ENCODE data around the gene PZP.
"Not testable (repeated sequence)": the region's sequence is repeated elsewhere in the genome, so short reads cannot be mapped to it uniquely, and the experiment has no call there.

The PZP gene

DNA sequence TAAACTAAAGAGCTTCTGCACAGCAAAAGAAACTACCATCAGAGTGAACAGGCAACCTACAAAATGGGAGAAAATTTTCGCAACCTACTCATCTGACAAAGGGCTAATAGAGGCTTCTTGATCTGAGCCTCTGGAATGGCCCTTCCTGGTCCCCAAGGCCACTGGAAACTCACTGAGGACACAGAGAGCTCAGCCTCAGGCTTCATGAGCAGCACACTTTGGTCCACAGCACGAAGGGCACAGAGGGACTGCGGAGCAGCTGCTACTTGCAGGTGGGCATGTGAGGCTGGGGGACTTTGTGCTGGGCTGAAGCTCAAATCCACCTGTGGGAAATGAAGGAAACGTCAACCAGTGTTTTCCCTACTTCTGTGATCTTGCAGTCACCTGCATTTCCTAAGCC is 27.4 kb downstream of the PZP start:
- DNase-seq, result no peak

DNA sequence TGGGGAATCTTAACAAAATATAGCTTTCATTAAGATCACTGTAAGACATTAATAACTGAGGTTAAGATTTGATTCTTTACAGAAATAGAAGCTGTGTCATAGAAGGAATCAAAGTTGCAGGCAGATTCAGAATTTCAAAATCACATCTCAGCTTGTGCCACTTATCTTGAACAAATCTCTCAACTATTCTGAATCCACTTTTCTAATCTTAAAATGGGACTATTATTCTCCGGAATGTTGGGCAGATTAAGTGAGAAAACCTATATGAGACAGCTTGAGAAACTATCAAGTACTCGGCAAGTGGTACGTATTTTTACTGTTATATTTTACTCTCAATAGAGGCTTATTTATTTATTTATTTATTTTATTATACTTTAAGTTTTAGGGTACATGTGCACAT is 28.4 kb downstream of the PZP start:
- DNase-seq, result no peak

DNA sequence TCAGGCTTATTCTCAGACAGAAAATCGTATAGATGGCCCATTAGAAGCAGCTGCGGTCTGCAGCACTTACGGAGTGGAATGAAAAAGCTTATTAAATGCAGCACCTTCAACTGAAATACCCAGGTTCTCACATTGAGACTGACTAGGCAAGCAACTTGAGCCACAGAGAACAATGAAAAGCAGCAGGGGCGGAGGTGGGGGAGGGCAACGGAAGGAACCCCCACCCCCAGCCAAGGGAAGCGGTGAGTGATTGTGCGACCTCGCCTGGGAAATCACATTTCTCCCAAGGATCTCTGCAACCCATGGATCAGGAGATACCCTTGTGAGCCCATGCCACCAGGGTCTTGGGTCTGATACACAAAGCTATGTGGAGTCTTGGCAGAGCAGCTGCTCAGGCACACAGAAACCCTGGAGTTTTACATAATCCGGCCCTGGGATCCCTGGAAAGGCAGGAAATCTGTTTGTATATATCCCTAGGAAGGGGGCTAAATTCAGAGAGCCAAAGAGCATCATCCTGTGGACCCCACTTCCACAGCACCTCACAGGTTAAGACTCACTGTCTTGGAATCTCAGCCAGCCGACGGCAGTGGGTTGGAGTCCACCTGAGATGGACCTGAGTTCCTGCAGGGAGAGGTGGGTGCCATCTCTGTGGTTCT is 38.1 kb downstream of the PZP start:
- no peak for DNase-seq

DNA sequence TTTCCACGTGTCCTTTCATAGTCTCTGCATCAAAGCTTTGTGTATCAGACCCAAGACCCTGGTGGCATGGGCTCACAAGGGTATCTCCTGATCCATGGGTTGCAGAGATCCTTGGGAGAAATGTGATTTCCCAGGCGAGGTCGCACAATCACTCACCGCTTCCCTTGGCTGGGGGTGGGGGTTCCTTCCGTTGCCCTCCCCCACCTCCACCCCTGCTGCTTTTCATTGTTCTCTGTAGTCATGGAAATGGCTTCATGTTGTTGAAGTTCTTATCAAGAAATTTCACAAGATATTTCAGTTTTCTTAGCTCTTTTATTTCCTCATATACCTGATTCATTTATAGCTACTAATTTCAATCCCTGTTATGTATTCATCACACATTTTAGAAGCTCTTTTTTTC is 40.9 kb downstream of the PZP start:
- not testable (repeated sequence) for DNase-seq

DNA sequence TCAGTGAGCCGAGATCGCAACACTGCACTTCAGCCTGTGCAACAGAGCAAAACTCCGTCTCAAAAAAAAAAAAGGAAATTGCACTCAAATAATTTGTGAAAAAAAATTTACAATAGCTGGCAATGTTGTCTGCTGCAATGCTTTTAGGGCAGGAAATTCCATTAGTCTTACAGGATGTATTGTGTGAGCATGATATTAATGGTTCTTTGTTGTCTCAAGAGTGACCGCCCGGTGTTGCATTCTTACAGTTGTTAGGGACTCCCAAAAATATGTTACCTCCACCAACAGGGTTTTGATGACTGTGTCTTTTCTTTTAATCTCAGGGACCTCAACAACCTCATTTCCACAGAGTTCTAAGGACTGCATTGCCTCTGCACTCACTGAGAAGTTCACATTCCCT is 44.8 kb downstream of the PZP start:
- no peak for DNase-seq

DNA sequence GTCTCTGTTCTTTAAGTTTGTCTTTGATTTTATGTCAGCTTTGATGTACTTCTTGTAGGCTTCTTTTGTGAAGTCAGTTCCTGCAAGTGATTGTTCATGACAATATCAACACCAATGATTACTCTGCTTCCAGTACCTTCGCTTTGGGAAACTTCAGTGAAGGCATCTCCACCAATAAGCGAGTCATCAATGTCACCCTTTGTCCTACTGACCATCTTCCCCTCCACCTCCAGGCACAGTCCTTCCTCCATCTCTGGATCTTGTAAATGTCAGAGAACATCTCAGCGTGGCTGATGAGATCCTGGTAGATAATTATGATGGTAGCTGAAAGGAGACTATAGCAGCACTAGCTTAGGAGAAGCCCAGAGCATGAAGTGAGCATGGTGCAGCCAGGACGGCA is 52.1 kb downstream of the PZP start:
- DNase-seq, result no peak

DNA sequence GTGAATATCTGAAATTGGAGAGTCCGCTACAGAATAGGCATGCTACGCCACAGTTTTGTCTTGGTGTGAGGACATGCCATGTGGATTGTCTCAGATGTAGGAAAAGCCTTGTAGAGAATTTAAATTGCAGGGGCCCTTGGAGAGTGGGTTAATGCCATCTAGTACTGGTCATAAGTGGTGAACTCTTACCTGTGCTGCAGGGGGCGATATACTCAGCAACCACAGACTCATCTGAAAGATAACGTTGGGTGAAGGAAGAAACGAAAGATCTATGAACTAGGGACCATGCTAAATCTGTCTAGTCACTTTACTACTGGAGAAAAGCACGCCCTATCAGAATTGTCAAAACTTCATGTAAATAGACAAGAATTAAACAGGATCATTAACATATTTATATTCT is 58.8 kb downstream of the PZP start:
- no peak for DNase-seq

DNA sequence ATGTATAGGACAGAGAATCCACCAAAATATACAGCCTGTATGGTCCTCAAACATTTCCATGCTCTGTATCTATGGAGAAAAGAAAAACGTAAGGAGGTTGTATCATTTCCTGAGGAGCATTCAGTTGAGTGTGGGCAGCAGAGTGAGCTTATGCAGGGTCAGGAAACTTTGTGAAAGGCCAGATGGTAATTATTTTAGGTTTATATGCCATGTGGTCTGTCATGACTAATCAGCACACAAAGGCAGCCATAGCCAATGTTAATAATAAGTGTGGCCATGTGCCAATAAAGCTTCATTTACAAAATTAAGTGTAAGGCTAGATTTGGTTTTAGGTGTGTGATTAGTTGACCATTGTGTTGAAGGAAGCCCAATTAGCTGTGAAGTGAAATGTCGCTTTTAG is 59.3 kb downstream of the PZP start:
- DNase-seq, result no peak

DNA sequence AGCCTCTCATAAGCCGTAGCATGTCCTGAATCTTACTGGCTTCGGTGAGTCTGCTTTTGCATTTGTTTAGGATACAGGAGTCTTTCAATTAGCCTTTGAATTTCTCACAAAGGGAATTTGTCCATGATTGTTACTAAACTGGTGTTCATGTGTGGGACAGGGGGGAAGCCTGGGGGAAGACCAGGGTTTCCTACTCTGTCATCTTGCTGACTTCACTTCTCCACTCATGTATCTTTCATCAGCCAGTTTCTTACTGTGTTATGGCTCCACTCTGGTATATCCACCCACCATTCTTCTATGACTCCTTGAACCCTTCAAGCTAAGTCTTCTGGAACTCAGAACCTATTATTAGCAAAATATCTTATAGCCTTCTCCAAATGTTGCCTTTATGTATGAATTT is 60.7 kb downstream of the PZP start:
- DNase-seq, result no peak

DNA sequence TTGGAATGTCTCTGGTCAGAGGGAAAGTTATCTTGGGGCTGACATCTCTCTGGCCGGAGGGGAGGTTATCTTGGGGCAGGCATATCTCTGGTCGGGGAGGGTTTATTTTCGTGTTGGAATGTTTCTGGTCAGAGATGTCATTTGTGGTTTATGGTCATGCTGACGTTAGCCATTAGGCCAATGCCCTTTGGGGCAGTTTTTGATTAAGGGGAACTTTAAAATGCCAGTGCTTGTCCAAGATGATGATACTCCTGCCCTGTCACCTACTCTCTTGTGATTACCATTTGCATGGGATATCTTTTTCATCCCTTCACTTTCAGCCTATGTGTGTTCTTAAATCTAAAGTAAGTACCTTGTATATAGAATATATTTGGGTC is 63.5 kb downstream of the PZP start:
- DNase-seq, result no peak

DNA sequence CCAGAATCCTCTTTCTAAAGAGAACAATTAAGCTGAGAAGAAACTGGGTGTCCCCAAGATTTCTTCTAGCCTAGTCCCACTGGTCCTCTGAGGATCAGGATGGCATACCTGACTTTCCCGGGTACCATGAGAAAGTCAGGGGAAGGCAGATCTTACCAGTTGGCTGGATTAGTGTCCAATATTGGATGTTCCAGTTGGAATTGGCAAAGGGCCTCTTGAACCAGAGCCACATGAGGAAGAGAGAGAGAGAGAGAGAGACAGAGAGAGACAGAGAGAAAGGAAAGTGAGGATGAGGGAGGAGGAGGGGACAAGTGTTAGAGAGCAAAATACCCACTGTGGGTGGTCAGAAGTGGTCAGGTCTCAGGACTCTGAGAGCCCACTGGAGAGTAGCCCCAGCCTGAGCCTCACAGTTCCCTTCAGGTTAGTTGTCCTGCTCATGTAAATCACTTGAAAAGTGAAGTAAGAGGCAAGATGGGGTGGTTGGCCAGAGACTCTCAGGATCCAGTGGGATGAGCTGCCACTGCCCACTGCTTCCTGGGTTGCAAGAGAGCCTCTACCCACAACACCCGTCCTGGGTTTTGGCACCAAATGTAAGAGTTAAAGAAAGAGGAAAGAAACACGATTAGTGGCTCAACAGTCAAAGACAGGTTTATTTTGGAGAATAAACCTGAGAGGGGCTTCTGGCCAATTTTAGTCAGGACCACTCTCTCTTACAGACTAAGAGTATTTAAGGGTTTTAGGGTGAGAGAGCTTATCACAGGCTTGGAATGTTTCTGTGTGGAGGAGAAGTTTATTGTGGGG is 64.1 kb downstream of the PZP start:
- DNase-seq, result no peak

DNA sequence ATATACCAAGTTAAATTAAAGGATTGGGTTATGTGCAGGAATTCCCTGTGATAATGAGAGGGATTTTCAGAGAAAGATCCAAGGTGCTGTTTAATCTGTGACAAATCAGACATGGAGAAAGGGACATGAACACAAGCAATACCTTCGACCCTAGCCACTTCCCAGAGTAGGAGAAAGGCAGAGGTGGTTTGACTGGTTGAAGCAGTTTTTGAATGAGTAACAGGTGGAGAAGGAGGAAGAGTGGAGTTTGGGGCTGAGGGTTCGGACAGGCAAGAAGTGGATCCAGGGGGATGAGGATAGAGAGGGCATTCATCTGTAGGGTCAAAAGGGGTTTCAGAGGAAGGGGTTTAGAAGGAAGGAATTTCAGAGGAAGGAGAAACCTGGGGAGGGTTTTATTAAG is 65.1 kb downstream of the PZP start:
- no peak for DNase-seq

DNA sequence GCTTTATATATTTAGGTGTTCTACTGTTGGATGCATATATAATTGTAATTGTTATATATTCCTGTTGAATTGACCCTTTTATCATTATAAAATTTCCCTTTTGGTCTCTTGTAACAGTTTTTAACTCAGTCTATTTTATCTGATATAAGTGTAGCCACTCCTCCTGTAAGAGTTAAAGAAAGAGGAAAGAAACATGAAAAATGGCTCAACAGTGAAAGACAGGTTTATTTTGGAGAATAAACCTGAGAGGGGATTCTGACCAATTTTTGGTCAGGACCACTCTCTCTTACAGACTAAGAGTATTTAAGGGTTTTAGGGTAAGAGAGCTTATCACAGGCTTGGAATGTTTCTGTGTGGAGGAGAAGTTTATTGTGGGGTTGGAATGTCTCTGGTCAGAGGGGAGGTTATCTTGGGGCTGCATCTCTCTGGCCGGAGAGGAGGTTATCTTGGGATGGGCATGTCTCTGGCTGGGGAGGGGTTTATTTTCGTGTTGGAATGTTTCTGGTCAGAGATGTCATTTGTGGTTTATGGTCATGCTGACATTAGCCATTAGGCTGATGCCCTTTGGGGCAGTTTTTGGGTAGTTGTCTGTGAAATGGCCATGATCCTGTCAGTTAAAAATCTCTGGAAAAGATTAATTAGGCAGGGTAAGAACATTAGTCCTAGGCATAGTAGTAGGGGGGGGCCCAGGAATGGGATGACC is 68.5 kb downstream of the PZP start:
- DNase-seq, result not testable (repeated sequence)

DNA sequence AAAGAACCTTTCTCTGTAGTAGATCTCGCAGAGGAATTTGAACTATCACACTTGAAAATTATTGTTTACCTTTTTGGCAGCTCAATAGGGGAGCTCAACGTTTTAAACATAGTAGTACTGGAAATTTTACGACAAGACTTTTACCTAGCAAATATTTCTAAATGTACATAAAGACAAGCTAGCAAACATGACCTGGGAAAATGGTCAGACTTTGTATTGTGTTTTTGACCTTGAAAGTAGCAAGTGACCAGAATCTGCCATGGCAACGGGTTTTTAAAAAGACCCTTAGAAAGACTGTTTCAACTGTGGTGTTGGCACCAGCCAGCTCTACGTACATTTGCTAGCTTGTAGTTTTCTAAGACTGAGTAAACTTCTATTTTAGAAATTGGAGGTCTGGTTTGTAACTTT is 72.3 kb downstream of the PZP start:
- DNase-seq, result no peak

DNA sequence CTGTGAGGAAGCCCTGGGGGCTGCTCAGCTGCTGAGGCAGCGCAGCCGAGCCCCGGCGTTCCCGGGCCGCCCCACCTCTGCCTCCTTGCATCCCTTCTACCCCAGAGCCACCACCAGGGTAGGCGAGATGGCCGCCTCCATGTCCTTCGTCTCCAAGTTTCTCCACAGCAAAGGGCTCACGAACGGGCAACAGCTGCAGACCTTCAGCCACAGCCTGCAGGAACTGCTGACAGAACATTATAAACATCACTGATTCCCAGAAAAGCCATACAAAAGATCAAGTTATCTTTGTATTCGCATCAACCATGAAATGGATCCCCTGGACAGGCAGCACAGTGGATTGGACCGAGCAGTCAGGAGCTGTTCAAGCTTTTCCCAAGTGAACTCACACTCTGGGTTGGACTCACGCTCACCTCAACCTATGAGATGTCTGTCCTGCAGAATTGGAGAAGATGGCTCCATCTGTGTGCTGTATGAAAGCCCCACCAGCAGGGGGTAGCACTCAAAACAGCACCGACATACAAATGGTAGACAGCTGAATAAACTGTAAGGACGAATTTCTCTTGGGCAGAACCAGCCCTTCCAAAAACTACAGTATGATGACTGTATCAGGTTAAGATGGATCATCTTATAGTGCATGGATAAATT is 73.1 kb downstream of the PZP start:
- no peak for DNase-seq

DNA sequence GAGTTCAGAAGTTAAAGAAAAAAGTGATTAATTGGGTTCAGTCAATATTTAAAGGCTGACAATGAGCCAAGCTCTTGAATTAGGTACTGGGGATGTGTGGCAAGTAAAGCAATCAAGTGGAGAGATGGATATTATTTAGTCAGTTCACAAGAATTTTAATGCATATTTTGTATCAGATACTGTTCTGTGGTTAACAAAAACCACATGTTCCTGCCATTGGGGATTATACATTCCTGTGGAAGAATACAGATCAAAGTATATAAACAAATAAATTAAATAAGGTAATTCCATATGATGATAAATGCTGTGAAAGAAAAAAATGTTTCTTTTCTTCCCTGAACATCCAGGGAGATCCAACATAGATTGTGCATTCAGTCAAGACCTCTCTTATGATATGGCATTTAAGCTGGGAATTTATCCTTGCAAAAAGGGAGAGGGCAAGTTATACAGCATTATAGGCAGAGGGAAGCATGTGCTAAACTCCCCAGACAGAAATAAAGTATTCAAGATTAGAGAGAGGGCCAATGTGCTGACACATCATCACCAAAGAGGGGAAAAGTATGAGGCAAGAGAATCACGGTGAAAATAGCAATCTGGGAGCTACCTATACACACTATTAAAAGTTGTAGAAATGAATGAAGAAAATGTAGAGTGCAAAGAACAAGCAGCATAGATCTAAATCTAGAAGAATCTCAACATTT is 74.8 kb downstream of the PZP start:
- peak; percentile 4 for DNase-seq

DNA sequence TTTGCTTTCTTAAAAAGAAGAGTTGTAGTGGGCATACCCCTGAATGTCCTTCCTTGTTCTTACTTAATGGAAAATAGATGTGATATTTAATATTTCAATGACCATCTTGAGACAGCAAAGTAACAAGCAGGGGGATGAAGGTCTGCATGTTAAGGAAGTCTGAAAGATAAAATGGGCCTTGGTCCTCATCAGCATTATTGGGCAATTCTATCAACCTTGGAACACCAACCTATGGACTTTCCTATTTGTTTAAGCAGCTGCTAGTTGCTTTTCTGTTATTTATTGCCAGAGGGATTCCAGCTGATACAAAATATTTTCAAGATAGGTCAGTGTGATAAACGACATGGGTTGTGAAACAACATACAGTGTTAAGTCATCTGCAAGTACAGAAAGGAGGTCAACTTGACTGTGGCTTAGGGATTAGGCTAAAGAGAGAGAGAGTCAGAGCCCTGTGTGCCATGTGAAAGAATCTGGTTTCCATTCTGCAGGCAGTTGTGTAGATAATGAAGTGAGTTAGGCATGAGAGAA is 76.1 kb downstream of the PZP start:
- no peak for DNase-seq

DNA sequence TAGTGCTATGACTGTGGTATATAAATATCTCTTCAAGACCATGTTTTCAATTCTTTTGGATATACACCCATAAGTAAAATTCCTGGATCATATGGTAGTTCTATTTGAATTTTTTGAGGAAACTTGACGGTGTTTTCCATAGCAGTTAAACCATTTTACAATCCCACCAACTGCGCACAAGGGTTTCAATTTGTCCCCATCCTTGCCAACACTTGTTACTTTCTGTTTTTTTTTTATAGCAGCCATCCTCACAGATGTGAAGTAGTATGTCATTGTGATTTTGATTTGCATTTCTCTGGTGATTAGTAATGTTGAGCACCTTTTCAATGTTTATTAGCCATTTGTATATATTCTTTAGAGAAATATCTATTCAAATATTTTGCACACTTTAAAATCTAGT is 78.0 kb downstream of the PZP start:
- DNase-seq, result no peak

DNA sequence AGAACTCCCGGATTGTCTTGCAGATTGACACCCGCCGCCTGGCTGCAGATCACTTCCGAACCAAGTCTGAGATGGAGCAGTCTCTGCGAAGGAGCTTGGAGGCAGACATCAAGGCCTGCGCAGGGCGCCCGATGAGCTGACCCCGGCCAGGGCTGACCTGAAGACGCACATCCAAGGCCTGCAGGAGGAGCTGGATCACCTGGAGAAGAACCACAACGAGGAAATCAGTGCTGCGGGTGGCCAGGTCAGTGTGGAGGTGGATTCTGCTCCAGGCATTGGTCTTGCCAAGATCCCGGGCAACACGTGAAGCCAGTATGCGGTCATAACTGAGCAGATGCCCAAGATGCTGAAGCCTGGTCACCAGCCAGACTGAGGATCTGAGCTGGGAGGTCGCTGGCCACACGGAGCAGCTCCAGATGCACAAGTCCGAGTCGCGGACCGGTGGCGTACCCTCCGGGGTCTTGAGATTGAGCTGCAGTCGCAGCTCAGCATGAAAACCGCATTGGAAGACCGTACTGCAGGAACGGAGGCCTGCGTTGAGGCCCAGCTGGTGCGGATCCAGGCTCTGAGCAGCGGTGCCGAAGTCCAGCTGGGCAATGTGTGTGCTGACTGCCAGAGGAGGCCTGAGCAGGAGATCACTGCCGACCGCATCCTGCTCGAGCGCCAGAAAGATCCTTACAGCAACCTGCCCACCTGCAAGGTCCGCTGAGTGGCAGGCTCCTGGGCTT is 80.1 kb downstream of the PZP start:
- DNase-seq, result no peak

DNA sequence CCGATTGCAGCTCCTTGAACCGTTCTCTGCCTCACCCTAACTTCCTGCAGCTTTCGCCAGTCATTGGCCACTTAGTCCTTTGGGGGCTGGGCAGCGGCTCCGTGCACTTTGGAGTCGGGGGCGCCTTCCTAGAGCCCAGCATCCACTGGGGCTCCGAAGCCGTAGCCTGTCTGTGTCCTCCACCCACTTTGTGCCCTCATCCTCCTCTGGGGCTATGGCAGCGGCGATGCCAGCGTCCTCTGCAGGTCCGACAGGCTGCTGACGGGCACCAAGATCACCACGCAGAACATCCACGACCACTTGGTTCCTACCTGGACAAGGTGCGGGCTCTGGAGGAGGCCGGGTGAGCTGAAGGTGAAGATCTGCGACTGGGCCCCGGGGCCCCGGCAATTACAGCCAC is 80.7 kb downstream of the PZP start:
- no peak for DNase-seq

DNA sequence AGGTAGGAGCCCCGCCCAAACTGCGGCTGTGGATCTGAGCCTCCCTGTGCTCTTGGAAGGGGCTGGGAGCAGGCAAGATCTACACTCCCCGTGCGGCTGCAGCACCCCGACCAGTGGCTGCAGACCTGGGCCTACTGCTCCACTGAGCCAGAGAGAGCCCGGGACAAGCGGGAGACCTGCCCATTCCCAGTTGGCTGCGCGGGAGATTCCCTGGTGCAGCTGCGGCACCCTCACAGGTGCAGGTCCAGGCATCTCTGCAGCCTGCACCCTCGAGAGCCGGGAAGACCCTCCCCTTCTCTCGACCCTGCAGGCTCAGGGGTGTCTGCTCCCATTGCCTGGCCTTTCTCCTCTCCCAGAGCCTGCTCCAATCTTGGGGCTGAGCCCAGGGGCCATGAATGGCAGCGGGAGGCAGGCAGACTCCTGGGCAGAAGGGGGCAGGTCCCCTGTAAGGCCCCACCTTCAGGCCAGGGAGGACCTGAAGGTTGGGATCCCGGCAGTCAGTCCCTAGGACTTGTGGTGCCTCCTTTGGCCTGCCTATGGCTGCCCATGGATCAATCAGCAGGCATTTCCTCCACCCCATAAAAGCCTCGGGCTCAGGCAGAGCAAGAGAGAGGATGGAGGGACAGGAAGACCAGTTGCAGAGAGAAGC is 83.7 kb downstream of the PZP start:
- DNase-seq, result no peak
